HCT116 (cell line): ENCODE results near the gene PPIP5K2. TPM values are rescaled to one million over a fixed set of nuclear protein-coding genes. Genes with fewer than 3 reads are reported as not detected.

Source experiments
- ATAC-seq: fragments of 200-7000 bp; cut with Tn5 transposase; 2 replicates; pipeline ENCODE4 v1.9.1; 2020; ENCODE audit warnings: mild to moderate bottlenecking, moderate library complexity
- BruUV-seq: library from RNA; stranded (reverse); fragments of 400-500 nt; replicated peaks from 2 replicates; lab custom pipeline; 2021; lab: Mats Ljungman, UMichigan
- CTCF ChIA-PET: fragments of 300-600 bp; sonication (Branson Sonifier 250); formaldehyde crosslinking; loops from one replicate; lab custom pipeline; 2021; ENCODE audit warnings: antibody characterized with exemption; lab: Charles Lee
- POLR2A ChIA-PET: fragments of 300-600, 350-600 bp; sonication (Branson Sonifier 250); formaldehyde crosslinking; loops from one replicate; lab custom pipeline; 2021; ENCODE audit warnings: antibody characterized with exemption; lab: Charles Lee
- RAD21 ChIA-PET, 2 experiments: fragments of 300-600 bp; sonication (Branson Sonifier 250); formaldehyde crosslinking; loops; one replicate each; lab custom pipeline; 2023; ENCODE audit warnings: low total read pairs in 2 of 2; ENCODE audit not compliant: uncharacterized antibody in 2 of 2, unreplicated experiment in 2 of 2, low non-redundant PET in 1 of 2; lab: Charles Lee
- DNase-seq: peaks from one replicate; pipeline ENCODE4 v3.0.0-alpha.2; 2010; ENCODE audit warnings: low read depth, low spot score
- H2AFZ ChIP-seq: fragments of 200-600 bp; shearing (Covaris generic), sonication (generic); 2 replicates; pipeline ENCODE4 v1.6.1; 2017; ENCODE audit warnings: low read depth, mixed run types, mixed read lengths, antibody characterized with exemption, low read length; ENCODE audit not compliant: poor library complexity, severe bottlenecking
- H3K27ac ChIP-seq: 2 replicates; pipeline ENCODE4 v1.5.1; 2012; ENCODE audit warnings: low read depth, low read length
- H3K27me3 ChIP-seq: fragments of 200-600 bp; sonication (generic); 2 replicates; pipeline ENCODE4 v1.6.1; 2016; ENCODE audit warnings: mixed run types, low read length, mixed read lengths; ENCODE audit not compliant: insufficient read depth
- H3K36me3 ChIP-seq, 2 experiments: fragments of 200-500 bp in 1 of 2; fragments of 200-600 bp in 1 of 2; sonication (Bioruptor generic) in 1 of 2; sonication (generic) in 1 of 2; 2 replicates each; pipeline versions ENCODE4 v1.5.1 to v1.6.1; 2014 to 2016; ENCODE audit warnings: low read length in 2 of 2, inconsistent platforms in 1 of 2, mixed read lengths in 1 of 2, mixed run types in 1 of 2; ENCODE audit not compliant: insufficient read depth in 2 of 2, control insufficient read depth in 1 of 2
- H3K4me1 ChIP-seq, 2 experiments: fragments of 200-600 bp in 1 of 2; sonication (generic) in 1 of 2; 2 replicates each; pipeline versions ENCODE4 v1.5.1 to v1.6.1; 2012 to 2017; ENCODE audit warnings: low read length in 2 of 2, inconsistent platforms in 1 of 2, mild to moderate bottlenecking in 1 of 2, mixed read lengths in 1 of 2, mixed run types in 1 of 2, moderate library complexity in 1 of 2; ENCODE audit not compliant: insufficient read depth in 2 of 2, control insufficient read depth in 1 of 2
- H3K4me2 ChIP-seq: fragments of 200-600 bp; sonication (generic); 2 replicates; pipeline ENCODE4 v1.6.1; 2017; ENCODE audit warnings: mixed run types, low read length, mixed read lengths
- H3K4me3 ChIP-seq, 2 experiments: fragments of 200-600 bp in 1 of 2; sonication (generic) in 1 of 2; replicated peaks in 1 of 2; 2 replicates each; pipeline ENCODE4 v1.5.1; 2011 to 2016; ENCODE audit warnings: low read length in 2 of 2, control low read depth in 1 of 2, low read depth in 1 of 2, mild to moderate bottlenecking in 1 of 2, mixed read lengths in 1 of 2, mixed run types in 1 of 2
- H3K79me2 ChIP-seq: fragments of 200-600 bp; sonication (generic); 2 replicates; pipeline ENCODE4 v1.6.1; 2017; ENCODE audit warnings: mild to moderate bottlenecking, mixed run types, low read length, moderate library complexity, mixed read lengths; ENCODE audit not compliant: insufficient read depth
- H3K9ac ChIP-seq: fragments of 200-600 bp; sonication (generic); 2 replicates; pipeline ENCODE4 v1.6.1; 2016; ENCODE audit warnings: low read length, mixed read lengths
- H3K9me2 ChIP-seq: fragments of 200-600 bp; sonication (generic), shearing (Covaris generic); 2 replicates; pipeline ENCODE4 v1.6.1; 2017; ENCODE audit warnings: mixed run types, mild to moderate bottlenecking, moderate library complexity; ENCODE audit not compliant: insufficient read depth
- H3K9me3 ChIP-seq, 2 experiments: fragments of 200-500 bp in 1 of 2; fragments of 200-600 bp in 1 of 2; sonication (Bioruptor generic) in 1 of 2; sonication (generic) in 1 of 2; 2 replicates each; pipeline ENCODE4 v1.6.1; 2014 to 2017; ENCODE audit warnings: low read length in 2 of 2, mixed read lengths in 2 of 2, inconsistent platforms in 1 of 2, low read depth in 1 of 2, mild to moderate bottlenecking in 1 of 2, mixed run types in 1 of 2, moderate library complexity in 1 of 2; ENCODE audit not compliant: control insufficient read depth in 1 of 2, insufficient read depth in 1 of 2
- H4K20me1 ChIP-seq: fragments of 200-600 bp; sonication (generic), shearing (Covaris generic); 2 replicates; pipeline ENCODE4 v1.6.1; 2017; ENCODE audit warnings: mixed run types, mild to moderate bottlenecking, moderate library complexity; ENCODE audit not compliant: insufficient read depth
- CBX3 ChIP-seq: IDR thresholded peaks from 2 replicates; pipeline ENCODE4 v1.6.1; 2012; ENCODE audit warnings: low read depth
- ELF1 ChIP-seq: IDR thresholded peaks from 2 replicates; pipeline ENCODE4 v1.6.1; 2012; ENCODE audit warnings: low read depth, borderline replicate concordance
- FOSL1 ChIP-seq: IDR thresholded peaks from 2 replicates; pipeline ENCODE4 v1.6.1; 2012; ENCODE audit warnings: low read depth
- POLR2AphosphoS5 ChIP-seq: IDR thresholded peaks from 2 replicates; pipeline ENCODE4 v1.6.1; 2011; ENCODE audit warnings: mild to moderate bottlenecking, low read depth, low read length, moderate library complexity
- RAD21 ChIP-seq: IDR thresholded peaks from 2 replicates; pipeline ENCODE4 v1.6.1; 2012; ENCODE audit warnings: low read depth, mild to moderate bottlenecking
- REST ChIP-seq: IDR thresholded peaks from 2 replicates; pipeline ENCODE4 v1.6.1; 2012; ENCODE audit warnings: low read depth
- TCF7L2 ChIP-seq: IDR thresholded peaks from 2 replicates; pipeline ENCODE4 v1.7.0; 2011; ENCODE audit warnings: borderline replicate concordance, inconsistent platforms; ENCODE audit not compliant: insufficient read depth, insufficient read length; ENCODE audit errors: extremely low read depth
- YY1 ChIP-seq: IDR thresholded peaks from 2 replicates; pipeline ENCODE4 v1.6.1; 2011; ENCODE audit warnings: low read length, low read depth, moderate library complexity, mild to moderate bottlenecking; ENCODE audit not compliant: insufficient replicate concordance; ENCODE audit errors: extremely low read depth
- intact Hi-C: fragments of 100-400 bp; cut with micrococcal nuclease; formaldehyde crosslinking; loops from 2 replicates; pipeline ENCODE4 v1.10.0; 2022
- total RNA-seq: library from RNA; stranded (reverse); gene quantifications from one replicate; pipeline ENCODE4 v1.2.1, GENCODE V29; 2021; ENCODE audit not compliant: unreplicated experiment
- TF ChIP-seq, protein P1 (sequence below), 3 experiments: fragments of 200-600 bp in 1 of 3; sonication (generic) in 1 of 3; IDR thresholded peaks in 2 of 3; conservative IDR thresholded peaks in 1 of 3; 2 replicates each; pipeline ENCODE4 v1.5.1; 2012 to 2017; ENCODE audit warnings: low read depth in 2 of 3, low read length in 2 of 3, antibody characterized with exemption in 1 of 3, borderline replicate concordance in 1 of 3, control low read depth in 1 of 3, mild to moderate bottlenecking in 1 of 3, mixed read lengths in 1 of 3, mixed run types in 1 of 3, moderate library complexity in 1 of 3; ENCODE audit not compliant: insufficient read depth in 1 of 3

The PPIP5K2 gene
- total RNA-seq, 1 experiment from 2014 or later = 45.8 TPM

- Histone ChIP-seq H3K36me3 (no peaks in the 10 kb centered on the region), H2AFZ (no peak overlapping the region), H3K79me2 (no peaks in the 10 kb centered on the region), H4K20me1 (no peaks in the 10 kb centered on the region), H3K9me2 (no peaks in the 10 kb centered on the region), H3K27ac (no peak overlapping the region), H3K4me2 (no peak overlapping the region), H3K9me3 (no peaks in the 10 kb centered on the region), H3K9ac (no peak overlapping the region), H3K4me3 (no peak overlapping the region), H3K4me1 (no peaks in the 10 kb centered on the region), H3K27me3 (no peaks in the 10 kb centered on the region)
- RAD21 ChIA-PET = interaction anchor here in 1 of 2 experiments (1.7 kb wide), 1 partner anchor 242 kb away, joined by 8 read pairs; no protein-coding TSS in a partner anchor
- TF ChIP-seq RAD21 = peak; percentile 75
- TF ChIP-seq ELF1 = no peak
- 0 out of 2 replicates have a peak, but pooled peaks have one; percentile 18 for TF ChIP-seq CBX3
- TF ChIP-seq, protein P1, sequence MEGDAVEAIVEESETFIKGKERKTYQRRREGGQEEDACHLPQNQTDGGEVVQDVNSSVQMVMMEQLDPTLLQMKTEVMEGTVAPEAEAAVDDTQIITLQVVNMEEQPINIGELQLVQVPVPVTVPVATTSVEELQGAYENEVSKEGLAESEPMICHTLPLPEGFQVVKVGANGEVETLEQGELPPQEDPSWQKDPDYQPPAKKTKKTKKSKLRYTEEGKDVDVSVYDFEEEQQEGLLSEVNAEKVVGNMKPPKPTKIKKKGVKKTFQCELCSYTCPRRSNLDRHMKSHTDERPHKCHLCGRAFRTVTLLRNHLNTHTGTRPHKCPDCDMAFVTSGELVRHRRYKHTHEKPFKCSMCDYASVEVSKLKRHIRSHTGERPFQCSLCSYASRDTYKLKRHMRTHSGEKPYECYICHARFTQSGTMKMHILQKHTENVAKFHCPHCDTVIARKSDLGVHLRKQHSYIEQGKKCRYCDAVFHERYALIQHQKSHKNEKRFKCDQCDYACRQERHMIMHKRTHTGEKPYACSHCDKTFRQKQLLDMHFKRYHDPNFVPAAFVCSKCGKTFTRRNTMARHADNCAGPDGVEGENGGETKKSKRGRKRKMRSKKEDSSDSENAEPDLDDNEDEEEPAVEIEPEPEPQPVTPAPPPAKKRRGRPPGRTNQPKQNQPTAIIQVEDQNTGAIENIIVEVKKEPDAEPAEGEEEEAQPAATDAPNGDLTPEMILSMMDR (IDR thresholded peaks at IDR 0.05 in 2 of 3, conservative IDR thresholded peaks at IDR 0.05 in 1 of 3; ENCODE audit: borderline replicate concordance in 1 of 3, insufficient read depth in 1 of 3, low read depth in 2 of 3, low read length in 2 of 3) = peak; percentile 61 to 83 (median 74); a peak in 5 of 6 replicates
- CTCF ChIA-PET = interaction anchor here (0.9 to 2.6 kb wide), 4 partner anchors 16 to 350 kb away, joined by 4 to 42 read pairs (median 8); partner anchors contain the start of gene MACIR
- intact Hi-C loops = loop anchor here (1.0 kb wide), 1 partner anchor 243 kb away; no protein-coding TSS in a partner anchor
- POLR2A ChIA-PET = no interaction called here
- ATAC-seq = peak; percentile 81
- no TSS peak for BruUV-seq
- peak; percentile 36 for DNase-seq
These were observed 112.4 kb downstream of the PPIP5K2 start for GRCh38 chr5:103232393-103232999.

- ChIA-PET RAD21 (no interaction called here), CTCF (no interaction called here), POLR2A (no interaction called here)
- no peak for DNase-seq
- no TSS peak for BruUV-seq
- Histone ChIP-seq H3K9me2 (no peaks in the 10 kb centered on the region), H3K9me3 (no peaks in the 10 kb centered on the region), H3K4me3 (no peak overlapping the region), H3K27ac (no peak overlapping the region), H3K4me1 (no peaks in the 10 kb centered on the region), H3K79me2 (no peaks in the 10 kb centered on the region), H2AFZ (no peak overlapping the region), H3K4me2 (no peak overlapping the region), H4K20me1 (no peaks in the 10 kb centered on the region), H3K9ac (no peak overlapping the region), H3K27me3 (no peaks in the 10 kb centered on the region), H3K36me3 (no peaks in the 10 kb centered on the region)
- intact Hi-C loops = no loop called here
- ATAC-seq = no peak; the same call in 1 of the 2 replicates
- no peak for TF ChIP-seq REST
- no peak for TF ChIP-seq YY1
- TF ChIP-seq CBX3 = no peak
- no peak for TF ChIP-seq TCF7L2
- TF ChIP-seq FOSL1 = no peak
- TF ChIP-seq ELF1 = no peak
- no peak for TF ChIP-seq POLR2AphosphoS5
These were observed 114.3 kb downstream of the PPIP5K2 start for GRCh38 chr5:103234239-103234975.
